ENCODE measurements around the gene GRB14. TPM values are rescaled to one million over a fixed set of nuclear protein-coding genes. Genes with fewer than 3 reads are reported as not detected.

The GRB14 gene
- total RNA-seq, 1 experiment from 2014 or later = 14.9 TPM

GRCh38 chr2:164568317-164568716 lies 53.0 kb downstream of the GRB14 start:
- no peak for TF ChIP-seq ARID4B (CRISPR knock-in tag; IDR thresholded peaks at IDR 0.05; ENCODE audit: borderline replicate concordance)
- TF ChIP-seq STAT6 (CRISPR knock-in tag; conservative IDR thresholded peaks at IDR 0.05; ENCODE audit: low read depth) = no peak
- no peak for TF ChIP-seq JUN (CRISPR knock-in tag; IDR thresholded peaks at IDR 0.05)
- no peak for TF ChIP-seq ELF4 (CRISPR knock-in tag; IDR thresholded peaks at IDR 0.05; ENCODE audit: low read depth)
- no peak for TF ChIP-seq PRRX2 (CRISPR knock-in tag; IDR thresholded peaks at IDR 0.05)
- no peak for TF ChIP-seq EMX1 (CRISPR knock-in tag; IDR thresholded peaks at IDR 0.05)
- TF ChIP-seq NR2C2 (CRISPR knock-in tag; IDR thresholded peaks at IDR 0.05) = no peak
- TF ChIP-seq ZNF281 (CRISPR knock-in tag; IDR thresholded peaks at IDR 0.05) = no peak
- no peak for TF ChIP-seq ZNF423 (CRISPR knock-in tag; IDR thresholded peaks at IDR 0.05)
- TF ChIP-seq FOXP1 (CRISPR knock-in tag; IDR thresholded peaks at IDR 0.05; ENCODE audit: borderline replicate concordance) = no peak
- TF ChIP-seq AR (CRISPR knock-in tag; IDR thresholded peaks at IDR 0.05) = no peak
- TF ChIP-seq CBFB (CRISPR knock-in tag; IDR thresholded peaks at IDR 0.05; ENCODE audit: low read depth) = no peak
- ATAC-seq (no peak), DNase-seq (ENCODE audit: low spot score) (no peak)
- Mint-ChIP-seq H3K27ac (no peak overlapping the region), H3K36me3 (no peaks in the 10 kb centered on the region), H3K27me3 (ENCODE audit: low read depth) (no peaks in the 10 kb centered on the region), H3K4me3 (no peak overlapping the region), H3K9me3 (no peaks in the 10 kb centered on the region), H3K4me1 (peaks cover 7% of the 10 kb centered on the region)
- CTCF ChIA-PET = no interaction called here
- POLR2A ChIA-PET = no interaction called here

- no peak for ATAC-seq
- no peaks in the 10 kb centered on the region for H3K36me3 Mint-ChIP-seq
These were observed 53.8 kb downstream of the GRB14 start for GRCh38 chr2:164567335-164567989.

More at GRCh38 chr2:164567335-164567989, 53.8 kb downstream of the GRB14 start:
- Mint-ChIP-seq H3K9me3 (no peaks in the 10 kb centered on the region), H3K27me3 (ENCODE audit: low read depth) (no peaks in the 10 kb centered on the region), H3K4me1 (peaks cover 14% of the 10 kb centered on the region), H3K27ac (no peak overlapping the region), H3K4me3 (no peak overlapping the region)
- ChIA-PET POLR2A (no interaction called here), CTCF (no interaction called here)
- no peak for DNase-seq (ENCODE audit: low spot score)
- TF ChIP-seq ZNF138 (CRISPR knock-in tag; conservative IDR thresholded peaks at IDR 0.05) = no peak
- TF ChIP-seq NFYB (CRISPR knock-in tag; conservative IDR thresholded peaks at IDR 0.05; ENCODE audit: low read depth) = no peak
- no peak for TF ChIP-seq ZNF423 (CRISPR knock-in tag; IDR thresholded peaks at IDR 0.05)
- no peak for TF ChIP-seq ZNF671 (CRISPR knock-in tag; IDR thresholded peaks at IDR 0.05)
- TF ChIP-seq CDX4 (CRISPR knock-in tag; IDR thresholded peaks at IDR 0.05; ENCODE audit: borderline replicate concordance) = no peak
- TF ChIP-seq ESRRA (CRISPR knock-in tag; IDR thresholded peaks at IDR 0.05; ENCODE audit: borderline replicate concordance) = no peak
- no peak for TF ChIP-seq NR1H2 (CRISPR knock-in tag; IDR thresholded peaks at IDR 0.05)
